Jurkat, Clone E6-1 (cell line): ENCODE data around the gene LYRM9. TPM values are rescaled to one million over a fixed set of nuclear protein-coding genes. Genes with fewer than 3 reads are reported as not detected.
"Not testable (repeated sequence)": the region's sequence is repeated elsewhere in the genome, so short reads cannot be mapped to it uniquely, and the experiment has no call there.

ENCODE experiments used
- DNase-seq: peaks from one replicate; pipeline ENCODE4 v3.0.0-alpha.2; 2011; ENCODE audit warnings: low read depth, low spot score
- H3K4me3 ChIP-seq: 2 replicates; pipeline ENCODE4 v1.5.1; 2011; ENCODE audit warnings: mild to moderate bottlenecking, low read length, control low read depth, moderate library complexity
- polyA plus RNA-seq: library from polyadenylated mRNA; unstranded; fragments of >200 nt; gene quantifications from one replicate; pipeline ENCODE4 v1.2.1, GENCODE V29; 2012; ENCODE audit warnings: missing spikeins; ENCODE audit not compliant: insufficient read length, insufficient read depth

The LYRM9 gene
- 5.0 TPM for polyA plus RNA-seq

DNA sequence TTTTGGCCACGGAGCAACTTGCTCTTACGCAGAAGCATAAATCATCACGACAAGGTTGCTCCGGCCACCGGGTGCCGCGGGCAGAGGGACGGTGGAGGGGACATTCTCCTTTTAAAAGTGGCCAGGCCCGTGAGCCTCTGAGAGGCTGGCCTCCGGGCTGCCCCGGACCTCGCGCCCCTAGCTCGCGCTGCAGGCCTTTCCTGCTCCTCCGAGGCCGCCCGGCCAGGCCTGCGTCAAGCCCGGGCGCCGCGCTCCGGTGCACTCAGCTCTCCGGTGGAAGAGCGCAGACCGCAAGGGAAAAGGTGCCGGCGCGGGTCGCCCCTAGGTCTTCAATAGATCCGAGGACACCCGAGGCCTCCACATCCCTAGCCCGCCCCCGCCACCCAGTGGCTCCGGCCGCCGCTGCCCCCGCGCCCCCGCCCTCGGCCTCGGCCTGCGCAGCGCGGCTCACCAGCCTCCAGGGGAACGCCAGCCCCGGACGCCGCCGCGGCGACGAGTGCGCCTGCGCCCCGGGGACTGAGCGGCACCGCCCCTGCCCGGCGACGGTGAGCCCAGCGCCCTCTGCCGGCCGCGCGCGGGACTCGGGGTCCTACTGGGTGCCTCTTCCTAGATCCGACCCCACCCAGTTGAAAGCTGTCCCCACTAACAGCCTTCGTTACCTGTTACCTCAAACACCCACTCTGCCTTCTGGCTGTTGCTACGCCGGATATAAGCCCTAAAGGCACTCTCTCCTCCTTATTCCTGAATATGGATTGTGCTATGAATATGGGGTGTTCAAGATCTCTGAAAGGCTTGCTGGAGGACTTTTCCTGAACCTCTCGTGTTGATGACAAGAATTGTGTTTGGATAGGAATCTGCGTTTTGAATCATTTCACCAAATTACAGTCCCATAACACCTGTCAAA is at the start of gene LYRM9:
Gene LYRM9 (minus strand): TSS at position 500 of the 904 bp plus-strand sequence. CDS start 10,671 bp downstream, outside the sequence.
- peak; percentile 71 for DNase-seq
- H3K4me3 ChIP-seq: peak within 1 kb of the TSS; percentile 64

DNA sequence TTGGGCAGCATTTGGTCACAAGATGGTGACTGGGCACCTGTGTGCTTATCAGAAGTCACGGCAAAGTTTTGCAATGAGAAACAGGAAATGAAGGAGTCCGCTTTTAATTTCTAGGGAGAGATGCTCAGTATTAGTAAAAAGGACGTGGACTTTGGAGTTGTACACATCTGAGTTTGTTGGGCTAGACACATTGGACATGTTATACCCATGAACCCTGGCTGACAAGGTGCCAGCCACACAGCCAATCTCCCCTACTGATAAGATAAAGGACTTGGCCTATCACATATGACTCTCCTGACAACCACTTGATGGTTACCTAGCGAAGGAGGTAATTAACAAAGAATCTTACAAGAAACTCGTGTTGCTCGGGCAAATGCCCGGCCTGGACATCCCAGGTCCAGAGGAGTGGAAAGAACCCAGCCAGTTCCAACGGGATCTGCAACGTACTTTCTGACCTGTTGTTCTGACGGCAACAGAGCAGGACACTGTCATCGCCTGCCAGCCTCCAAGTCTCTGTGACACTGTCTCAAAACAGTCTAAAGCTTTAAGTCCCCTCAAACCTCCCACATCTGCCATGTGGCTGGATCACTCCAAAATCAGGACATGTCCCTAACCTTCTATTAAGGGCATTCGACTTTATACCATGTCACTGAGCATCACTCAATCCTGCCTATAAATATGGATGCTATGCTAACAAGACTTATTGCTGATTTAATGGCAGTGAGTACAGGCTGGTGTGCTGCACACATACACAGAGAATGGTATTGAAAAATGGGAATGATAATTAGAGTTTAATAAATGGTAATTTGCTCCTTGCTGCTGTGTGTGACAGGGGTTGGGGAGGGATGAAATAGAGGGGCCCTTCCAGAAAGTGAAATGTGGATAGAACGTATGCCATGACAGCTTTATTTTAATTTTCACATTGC is 47.6 kb upstream of the LYRM9 start:
- H3K4me3 ChIP-seq: no peak overlapping the region
- DNase-seq: no peak

DNA sequence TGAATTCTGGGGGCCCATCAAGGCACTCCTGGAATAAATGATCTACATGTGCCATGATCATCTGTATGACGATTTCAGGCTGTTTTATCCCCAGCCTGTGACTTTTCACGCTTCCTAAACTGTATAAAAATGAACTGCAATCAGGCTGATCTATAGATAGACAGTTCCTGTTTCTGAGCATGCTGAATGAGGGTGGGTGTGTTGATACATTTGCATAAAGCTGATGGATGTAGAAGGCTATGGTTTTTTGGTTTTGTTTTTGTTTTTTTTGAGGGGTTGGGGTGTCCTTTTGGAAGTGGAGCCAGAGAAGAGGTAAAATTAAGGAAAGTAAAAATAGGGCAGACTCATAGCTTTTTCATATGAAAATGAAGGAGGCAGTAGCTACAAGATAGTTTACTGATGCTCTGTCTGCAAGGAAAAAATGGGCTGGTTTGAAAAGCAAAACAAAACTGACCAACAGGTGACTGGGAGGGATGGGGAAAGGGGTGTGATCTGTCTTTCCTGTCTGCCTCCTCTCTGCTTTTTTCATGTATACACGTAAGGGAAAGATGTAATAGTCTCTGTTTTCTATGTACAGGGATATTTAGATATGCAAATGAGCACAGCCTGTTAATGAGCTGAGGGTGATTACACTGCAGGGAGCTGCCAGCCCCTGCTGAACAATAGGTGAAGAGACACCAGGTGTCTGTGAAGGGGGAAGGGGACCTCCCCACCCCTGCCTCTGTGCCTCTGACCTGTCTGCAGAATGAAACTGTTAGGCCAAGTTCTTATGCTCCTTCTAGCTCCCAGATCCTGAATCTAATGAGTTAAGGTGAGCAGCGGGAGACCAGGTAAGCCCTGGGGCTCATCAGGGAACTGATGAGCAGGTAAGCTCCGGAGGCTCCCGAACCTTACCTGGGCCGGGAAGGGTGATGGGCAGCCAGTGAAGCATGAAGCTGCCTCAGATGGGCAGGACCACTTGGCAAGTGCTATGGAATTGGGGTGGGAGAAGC is 46.6 kb upstream of the LYRM9 start:
- no peak for DNase-seq
- no peak overlapping the region for H3K4me3 ChIP-seq

DNA sequence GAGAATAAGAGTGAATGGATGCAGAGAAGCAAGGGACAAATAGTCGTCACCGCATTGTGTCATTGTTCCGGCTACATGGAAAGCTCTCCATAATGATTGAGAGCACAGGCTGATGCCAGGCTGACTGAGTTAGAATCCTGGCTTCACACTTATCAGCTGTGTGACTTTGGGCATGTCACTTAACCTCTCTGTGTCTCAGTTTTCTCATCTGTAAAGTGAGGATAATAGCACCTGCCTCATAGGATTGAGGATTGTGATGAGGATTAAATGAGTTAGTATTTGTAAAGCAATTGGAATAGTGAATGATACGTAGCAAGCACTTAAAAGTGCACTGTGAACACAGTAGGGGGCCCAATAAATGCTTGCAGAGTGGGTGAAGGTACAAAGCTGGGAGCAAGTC is 45.7 kb upstream of the LYRM9 start:
- H3K4me3 ChIP-seq: no peak overlapping the region
- DNase-seq: no peak

DNA sequence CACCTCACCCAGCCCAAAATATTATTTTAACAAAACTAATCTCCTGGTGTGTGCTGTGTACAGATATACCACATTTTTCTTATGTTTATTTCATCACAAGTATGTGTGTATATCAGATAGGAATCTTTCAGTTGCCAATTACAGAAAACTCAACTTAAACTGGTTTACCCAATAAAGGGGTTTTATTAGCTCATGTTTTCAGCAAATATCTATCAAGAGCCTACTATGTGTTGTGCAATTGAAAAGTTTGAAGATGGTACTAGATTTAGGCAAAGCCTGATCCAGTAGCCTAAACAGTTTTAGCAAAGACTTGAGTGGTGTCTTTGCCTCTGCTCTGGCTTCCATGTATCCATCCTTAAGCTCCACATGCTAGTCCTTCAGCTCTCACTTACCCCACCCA is 45.1 kb upstream of the LYRM9 start:
- no peak for DNase-seq
- no peak overlapping the region for H3K4me3 ChIP-seq

DNA sequence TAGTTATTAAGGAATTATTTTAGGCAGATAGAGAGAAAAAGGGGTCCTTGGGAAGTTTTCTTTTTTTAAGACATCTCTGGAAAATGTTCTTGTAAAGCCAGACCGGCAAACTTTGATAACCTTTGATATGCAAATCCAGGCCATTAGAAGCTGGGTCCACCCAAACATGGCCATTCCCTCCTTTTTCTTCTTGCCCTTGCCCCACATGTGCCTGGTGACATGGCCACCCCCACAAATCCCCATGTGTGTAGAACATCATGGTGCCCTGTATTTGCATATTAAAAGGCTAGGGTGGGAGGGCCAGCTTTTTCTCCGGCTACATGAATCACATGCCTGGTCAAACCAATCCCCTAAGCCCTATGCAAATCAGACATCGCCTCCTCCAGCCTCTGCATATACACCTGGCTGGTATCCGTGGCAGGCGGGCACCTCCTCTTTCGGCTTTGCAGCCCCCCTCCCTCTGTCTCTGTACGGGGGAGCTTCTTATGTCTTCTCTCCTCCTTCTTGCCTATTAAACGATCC is 43.9 kb upstream of the LYRM9 start:
- DNase-seq: no peak
- no peak overlapping the region for H3K4me3 ChIP-seq

DNA sequence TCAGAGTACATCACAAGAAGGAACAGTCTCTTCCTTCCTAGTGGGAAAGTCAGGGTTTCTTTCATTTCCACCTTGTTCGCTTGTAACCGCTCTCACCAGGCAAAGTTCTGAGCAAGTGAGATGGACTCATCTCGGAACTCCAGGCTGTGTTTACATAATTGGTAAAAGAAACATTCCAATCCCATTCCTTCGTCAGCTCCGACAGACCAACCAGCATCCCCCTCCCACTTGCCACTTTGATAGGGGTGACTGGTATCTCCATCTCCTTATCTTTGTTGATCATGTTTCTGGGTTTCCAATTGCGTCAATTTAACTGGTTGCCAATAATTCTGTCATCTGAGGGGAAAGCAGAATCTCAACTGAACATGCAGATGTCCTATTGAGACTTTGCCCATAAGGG is 36.8 kb upstream of the LYRM9 start:
- DNase-seq: no peak
- no peak overlapping the region for H3K4me3 ChIP-seq

DNA sequence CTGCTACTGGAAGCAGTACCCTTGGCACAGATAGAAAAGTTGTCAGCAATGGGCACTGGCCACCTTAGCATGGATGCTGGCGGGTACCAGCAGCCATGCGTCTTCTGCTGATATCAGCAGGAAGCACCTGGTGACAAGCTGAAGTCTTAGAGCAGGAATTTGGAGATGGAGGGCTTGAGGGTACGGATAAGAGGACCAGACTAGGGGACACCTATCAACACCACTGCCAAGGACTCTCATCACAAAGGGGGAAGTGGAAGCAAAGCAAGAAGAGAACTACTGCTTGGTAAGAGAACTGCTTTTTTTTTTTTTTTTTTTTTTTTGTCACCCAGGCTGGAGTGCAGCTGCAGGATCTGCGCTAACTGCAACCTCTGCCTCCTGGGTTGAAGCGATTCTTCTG is 35.4 kb upstream of the LYRM9 start:
- H3K4me3 ChIP-seq: no peak overlapping the region
- no peak for DNase-seq

DNA sequence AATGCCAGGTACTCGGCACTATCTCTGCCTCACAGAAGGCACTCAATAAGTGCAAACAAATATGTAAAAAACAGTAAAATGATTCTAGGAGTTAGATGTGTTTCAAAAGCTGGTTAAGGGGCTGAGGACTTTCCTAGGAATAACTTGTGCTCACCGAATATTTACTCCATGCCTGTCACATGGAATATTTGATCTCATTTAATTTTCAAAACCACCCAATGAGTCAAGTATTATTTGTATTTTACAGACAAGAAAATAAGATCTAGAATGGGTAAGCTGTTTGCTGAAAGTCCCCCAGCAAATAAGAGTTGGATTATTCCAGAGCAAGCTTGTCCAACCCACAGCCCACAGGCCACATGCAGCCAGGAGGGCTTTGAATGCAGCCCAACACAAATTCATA is 34.6 kb upstream of the LYRM9 start:
- DNase-seq: no peak
- H3K4me3 ChIP-seq: no peak overlapping the region

DNA sequence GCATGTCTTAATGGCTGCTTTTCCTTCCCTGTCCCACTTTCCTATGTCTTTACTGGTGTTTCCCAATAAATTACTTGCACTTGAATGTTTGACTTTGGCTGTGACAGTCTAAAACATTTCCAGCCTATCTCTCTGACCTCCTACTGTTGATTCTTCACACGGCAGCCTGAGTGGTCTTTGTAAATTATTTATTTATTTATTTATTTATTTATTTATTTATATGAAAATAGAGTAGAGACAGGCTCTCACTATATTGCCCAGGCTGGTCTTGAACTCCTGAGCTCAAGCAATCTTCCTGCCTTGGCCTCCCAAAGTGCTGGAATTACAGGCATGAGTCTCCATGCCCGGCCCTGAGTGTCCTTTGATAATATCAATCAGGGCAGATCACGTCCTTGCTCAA is 28.4 kb upstream of the LYRM9 start:
- no peak overlapping the region for H3K4me3 ChIP-seq
- DNase-seq: no peak

DNA sequence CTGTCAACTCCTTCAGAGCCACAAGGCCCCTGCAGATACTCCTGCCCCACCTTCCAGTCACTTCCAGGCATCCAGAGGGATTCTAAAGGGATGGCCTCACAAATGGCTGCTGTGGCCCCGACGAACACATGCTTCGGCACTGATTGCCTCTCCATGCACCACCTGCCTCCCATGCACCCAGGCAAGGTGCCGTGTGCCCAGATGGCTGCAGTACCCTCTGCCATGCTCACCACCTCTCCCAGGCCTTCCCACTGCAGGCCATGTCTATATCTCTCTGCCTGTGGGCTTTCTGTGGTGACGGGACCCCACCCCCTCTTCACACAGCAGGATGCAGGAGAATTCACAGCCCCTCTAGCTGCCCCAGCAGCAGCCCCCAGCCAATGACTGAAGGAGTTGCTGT is 27.9 kb upstream of the LYRM9 start:
- no peak overlapping the region for H3K4me3 ChIP-seq
- no peak for DNase-seq

DNA sequence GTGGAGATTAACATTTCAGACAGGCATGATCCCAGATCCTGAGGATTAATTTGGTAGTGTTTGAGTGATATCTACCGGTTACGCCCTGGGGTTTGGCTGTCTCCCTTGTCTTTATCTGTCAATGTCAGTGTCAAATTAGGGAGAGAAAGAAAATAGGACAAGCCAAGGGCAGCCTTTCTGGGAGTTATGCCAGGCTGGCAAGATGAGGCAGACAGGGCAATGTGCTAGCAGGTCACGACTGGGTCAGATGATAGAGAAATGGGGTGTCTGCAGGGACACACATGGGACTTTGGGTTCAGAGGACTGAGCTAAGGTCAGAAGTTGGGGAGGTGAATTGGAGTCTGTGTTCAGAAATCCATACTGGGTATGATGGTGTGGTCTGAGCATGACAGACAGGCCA is 27.4 kb upstream of the LYRM9 start:
- H3K4me3 ChIP-seq: no peak overlapping the region
- no peak for DNase-seq

DNA sequence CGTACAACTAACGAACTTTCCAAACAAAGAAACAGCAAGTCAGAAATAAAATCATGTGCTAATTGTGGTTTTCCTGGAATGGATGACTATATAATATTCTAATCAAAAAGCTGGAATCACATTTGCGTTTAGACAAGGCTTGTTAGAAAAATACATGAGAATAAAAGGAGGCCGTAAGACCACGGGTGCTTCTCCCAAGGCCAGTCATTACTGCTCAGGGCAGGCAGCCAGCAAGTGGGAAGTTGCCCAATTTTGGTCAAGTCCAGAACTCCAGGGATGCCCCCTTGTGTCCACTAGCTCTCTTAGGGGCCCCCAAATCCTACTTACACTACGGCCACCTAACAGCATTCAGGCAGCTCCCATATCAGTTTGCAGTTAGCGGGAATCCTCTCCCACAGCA is 25.9 kb upstream of the LYRM9 start:
- no peak overlapping the region for H3K4me3 ChIP-seq
- DNase-seq: no peak

DNA sequence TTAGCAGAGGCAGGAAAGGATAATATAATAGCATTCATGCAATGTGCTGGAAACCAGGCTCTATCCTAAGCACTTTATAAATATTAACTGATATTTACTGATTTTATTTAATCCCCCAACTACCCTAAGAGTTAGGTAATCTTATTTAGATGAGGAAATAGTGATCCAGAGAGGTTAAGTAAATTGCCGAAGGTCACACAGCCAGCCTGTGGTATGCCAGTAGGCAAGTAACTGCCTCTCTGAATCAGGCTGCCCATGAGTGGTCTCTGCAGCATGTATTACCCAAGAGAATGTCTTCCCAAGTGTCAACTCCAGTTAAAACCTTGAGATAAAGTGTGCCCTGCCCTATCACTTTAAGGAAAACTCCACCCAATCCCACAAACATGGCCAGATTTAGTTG is 25.3 kb upstream of the LYRM9 start:
- DNase-seq: no peak
- H3K4me3 ChIP-seq: no peak overlapping the region

DNA sequence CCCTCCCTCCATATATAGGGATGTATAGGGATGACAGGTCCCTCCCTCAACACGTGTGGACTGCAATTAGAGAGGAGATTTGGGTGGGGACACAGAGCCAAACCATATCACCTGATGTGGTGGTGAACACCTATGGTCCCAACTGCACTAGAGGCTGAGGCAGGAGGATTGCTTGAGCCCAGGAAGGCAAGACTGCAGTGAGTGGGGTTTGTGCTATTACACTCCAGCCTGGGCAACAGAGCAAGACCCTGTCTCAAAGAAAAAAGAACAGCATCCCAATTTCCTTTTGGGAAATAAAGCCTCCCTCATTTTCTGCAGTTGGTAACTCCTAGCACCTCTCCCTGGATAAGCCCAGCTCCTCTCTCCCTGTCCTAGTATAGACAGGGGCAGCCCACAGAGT is 23.8 kb upstream of the LYRM9 start:
- no peak for DNase-seq
- H3K4me3 ChIP-seq: no peak overlapping the region

DNA sequence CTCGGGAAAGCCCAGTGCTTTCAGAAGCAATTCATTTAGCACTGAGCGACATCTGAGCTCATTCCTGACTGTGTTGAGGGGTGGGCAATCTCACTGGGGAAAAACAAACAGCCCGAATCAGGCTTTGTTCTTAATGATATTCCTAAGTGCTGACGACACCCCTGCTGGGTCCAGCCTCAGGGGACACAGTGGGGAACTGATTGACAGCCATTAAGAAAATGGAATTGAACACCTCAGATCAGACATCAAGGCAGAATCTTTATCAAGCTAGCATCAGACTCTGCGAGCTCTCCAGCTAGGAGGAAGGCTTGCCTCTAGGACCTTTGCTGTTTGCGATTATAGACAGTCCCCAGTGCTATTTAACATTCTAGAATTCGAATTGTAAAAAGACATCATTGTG is 22.5 kb upstream of the LYRM9 start:
- no peak for DNase-seq
- no peak overlapping the region for H3K4me3 ChIP-seq

DNA sequence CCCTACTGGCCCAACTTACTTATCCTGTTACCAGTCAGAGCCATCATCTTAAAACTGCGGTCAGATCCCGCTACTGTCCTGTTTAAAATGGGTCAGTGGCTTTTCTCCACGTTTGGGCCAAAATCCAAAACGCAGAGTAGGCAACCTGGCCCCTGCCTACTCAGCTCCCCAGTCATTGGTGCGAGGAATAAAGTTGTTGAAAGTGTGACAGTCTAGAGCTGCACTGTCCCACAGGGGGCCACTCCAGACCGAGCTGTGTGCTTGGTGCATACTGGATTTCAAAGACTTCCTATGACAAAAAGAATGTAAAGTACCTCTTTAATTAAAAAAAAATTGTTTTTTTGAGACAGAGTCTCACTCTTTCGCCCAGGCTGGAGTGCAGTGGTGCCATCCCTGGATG is 21.2 kb upstream of the LYRM9 start:
- no peak for DNase-seq
- H3K4me3 ChIP-seq: no peak overlapping the region

DNA sequence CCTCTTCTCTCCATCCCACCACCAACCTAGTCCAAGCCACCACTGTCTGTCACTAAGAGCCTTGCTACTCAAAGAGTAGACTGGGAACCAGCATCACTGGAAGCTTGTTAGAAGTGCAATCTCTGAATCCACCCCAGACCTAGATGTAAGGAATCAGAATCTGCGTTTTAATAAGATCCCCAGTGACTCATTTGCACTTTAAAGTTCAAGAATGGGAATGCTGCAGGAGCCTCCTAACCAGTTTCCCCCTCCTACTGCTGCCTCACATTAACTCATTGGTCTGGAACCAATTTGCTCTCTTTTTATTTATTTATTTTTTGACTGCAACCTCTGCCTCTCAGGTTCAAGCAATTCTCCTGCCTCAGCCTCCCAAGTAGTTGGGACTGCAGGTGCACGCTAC is 19.8 kb upstream of the LYRM9 start:
- H3K4me3 ChIP-seq: no peak overlapping the region
- DNase-seq: no peak

DNA sequence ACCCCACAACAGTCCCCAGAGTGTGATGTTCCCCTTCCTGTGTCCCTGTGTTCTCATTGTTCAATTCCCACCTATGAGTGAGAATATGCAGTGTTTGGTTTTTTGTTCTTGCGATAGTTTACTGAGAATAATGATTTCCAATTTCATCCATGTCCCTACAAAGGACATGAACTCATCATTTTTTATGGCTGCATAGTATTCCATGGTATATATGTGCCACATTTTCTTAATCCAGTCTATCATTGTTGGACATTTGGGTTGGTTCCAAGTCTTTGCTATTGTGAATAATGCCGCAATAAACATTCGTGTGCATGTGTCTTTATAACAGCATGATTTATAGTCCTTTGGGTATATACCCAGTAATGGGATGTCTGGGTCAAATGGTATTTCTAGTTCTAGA is 19.1 kb upstream of the LYRM9 start:
- H3K4me3 ChIP-seq, DNase-seq: not testable (repeated sequence)
